Gastroesophageal sphincter (tissue), 4 donors: ENCODE results near the gene PEX26. TPM values are rescaled to one million over a fixed set of nuclear protein-coding genes. Genes with fewer than 3 reads are reported as not detected.
"Not testable (repeated sequence)": the region's sequence is repeated elsewhere in the genome, so short reads cannot be mapped to it uniquely, and the experiment has no call there.

ENCODE experiments used
- ATAC-seq: fragments of 150-250 bp; one replicate; pipeline ENCODE4 v1.9.1; 2016; ENCODE audit warnings: mild to moderate bottlenecking, moderate library complexity
- H3K27ac ChIP-seq, 4 donors: fragments of 200-600 bp; sonication (generic) in 3 of 4; 1 replicate in 3 of 4; 2 replicates in 1 of 4; pipeline ENCODE4 v1.5.1; 2016 to 2019
- H3K27me3 ChIP-seq: fragments of 200-600 bp; sonication (generic); one replicate; pipeline ENCODE4 v1.5.1; 2019
- H3K36me3 ChIP-seq, 2 donors: fragments of 200-600 bp; sonication (generic); one replicate each; pipeline ENCODE4 v1.5.1; 2019; ENCODE audit warnings: control low read depth in 1 of 2
- H3K4me1 ChIP-seq, 3 donors: fragments of 200-600 bp; sonication (generic); 1 replicate in 2 of 3; 2 replicates in 1 of 3; pipeline ENCODE4 v1.5.1; 2016 to 2019; ENCODE audit warnings: control low read depth in 2 of 3
- H3K4me3 ChIP-seq, 2 donors: fragments of 200-600 bp; sonication (generic); one replicate each; pipeline ENCODE4 v1.5.1; 2019; ENCODE audit warnings: mild to moderate bottlenecking in 1 of 2, moderate library complexity in 1 of 2
- H3K9me3 ChIP-seq, 3 donors: fragments of 200-600 bp; sonication (generic); one replicate each; pipeline ENCODE4 v1.5.1; 2017 to 2019; ENCODE audit warnings: control low read depth in 2 of 3
- EP300 ChIP-seq: sonication (generic); formaldehyde crosslinking; IDR thresholded peaks from one replicate; pipeline ENCODE4 v1.6.1; 2017; ENCODE audit warnings: antibody characterized with exemption, mild to moderate bottlenecking
- POLR2A ChIP-seq, 2 donors: fragments of 450-650 bp; IDR thresholded peaks; one replicate each; pipeline ENCODE4 v1.6.1; 2017; ENCODE audit warnings: antibody characterized with exemption in 2 of 2, mild to moderate bottlenecking in 2 of 2, moderate library complexity in 1 of 2
- POLR2AphosphoS5 ChIP-seq: sonication (generic); formaldehyde crosslinking; IDR thresholded peaks from one replicate; pipeline ENCODE4 v1.6.1; 2017; ENCODE audit warnings: antibody characterized with exemption
- WGBS, 2 donors: methylation state at CpG; one replicate each; pipeline ENCODE4 v1.1.5; 2018; ENCODE audit warnings: low coverage in 1 of 2; 5-methylcytosine and 5-hydroxymethylcytosine counted together
- total RNA-seq, 4 donors: library from RNA; depleted of rRNA; stranded (reverse); fragments of >200 nt; gene quantifications; one replicate each; pipeline ENCODE4 v1.1.0, GENCODE V29; 2016
- TF ChIP-seq, protein P1 (sequence below), 4 experiments: fragments of 200-600 bp in 2 of 4; fragments of 450-650 bp in 2 of 4; sonication (generic) in 1 of 4; IDR thresholded peaks; one replicate each; pipeline ENCODE4 v1.5.1; 2017 to 2019; ENCODE audit warnings: antibody characterized with exemption in 4 of 4, mild to moderate bottlenecking in 2 of 4, moderate library complexity in 2 of 4

PEX26 gene
- total RNA-seq, 4 donors from 2014 or later, result 19.5 to 34.9 (median 27.4) TPM

DNA sequence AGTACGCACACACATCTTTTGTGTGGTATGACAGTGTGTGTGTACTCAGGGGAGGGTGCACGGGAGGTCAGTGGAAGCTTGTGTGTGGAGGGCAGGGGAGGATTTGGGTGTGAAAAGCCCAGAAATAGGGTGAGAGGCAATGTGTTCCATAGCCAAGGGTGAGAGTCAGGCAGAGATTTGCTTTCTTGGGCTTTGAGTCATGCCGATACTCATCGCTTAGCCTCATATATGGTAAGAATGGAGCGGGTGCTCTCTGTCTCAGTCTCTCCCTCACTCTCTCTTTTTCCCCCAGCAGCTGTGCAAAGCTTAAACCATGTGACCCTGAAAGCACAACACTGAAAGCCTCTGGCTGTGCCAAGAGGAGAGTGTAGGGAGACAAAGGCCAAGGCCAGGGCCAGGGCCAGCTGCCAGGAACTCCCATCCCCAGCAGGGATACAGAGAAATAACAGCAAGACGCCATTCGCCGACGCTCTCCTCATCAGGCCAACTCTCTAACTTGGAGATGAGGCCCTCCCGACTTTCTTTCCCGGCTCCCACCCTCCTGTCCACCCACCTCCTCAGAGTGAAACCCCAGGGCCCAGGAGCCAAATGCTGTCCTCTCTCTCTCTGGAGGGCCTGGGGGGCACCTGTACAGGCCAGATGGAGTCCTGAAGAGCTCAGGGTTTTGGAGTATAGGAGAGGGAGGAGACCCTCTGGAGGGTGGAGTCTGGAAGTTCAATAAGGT, 33.1 kb upstream of the PEX26 start:
- no peaks in the 10 kb centered on the region for H3K27me3 ChIP-seq
- peaks cover 0 to 23% (median 8%) of the 10 kb centered on the region in 3 donors for H3K4me1 ChIP-seq
- H3K36me3 ChIP-seq, result no peaks in the 10 kb centered on the region
- peak overlapping the region in 3 of 4 donors; percentile 41 to 75 (median 59) for H3K27ac ChIP-seq
- no peaks in the 10 kb centered on the region for H3K9me3 ChIP-seq
- 53 to 56% methylated on average over 4 to 6 of the region's 11 CpGs for WGBS, 2 donors
- H3K4me3 ChIP-seq, result no peak overlapping the region
- TF ChIP-seq POLR2A (IDR thresholded peaks at IDR 0.05) (no peak), EP300 (no peak), POLR2AphosphoS5 (no peak)
- TF ChIP-seq, protein P1, sequence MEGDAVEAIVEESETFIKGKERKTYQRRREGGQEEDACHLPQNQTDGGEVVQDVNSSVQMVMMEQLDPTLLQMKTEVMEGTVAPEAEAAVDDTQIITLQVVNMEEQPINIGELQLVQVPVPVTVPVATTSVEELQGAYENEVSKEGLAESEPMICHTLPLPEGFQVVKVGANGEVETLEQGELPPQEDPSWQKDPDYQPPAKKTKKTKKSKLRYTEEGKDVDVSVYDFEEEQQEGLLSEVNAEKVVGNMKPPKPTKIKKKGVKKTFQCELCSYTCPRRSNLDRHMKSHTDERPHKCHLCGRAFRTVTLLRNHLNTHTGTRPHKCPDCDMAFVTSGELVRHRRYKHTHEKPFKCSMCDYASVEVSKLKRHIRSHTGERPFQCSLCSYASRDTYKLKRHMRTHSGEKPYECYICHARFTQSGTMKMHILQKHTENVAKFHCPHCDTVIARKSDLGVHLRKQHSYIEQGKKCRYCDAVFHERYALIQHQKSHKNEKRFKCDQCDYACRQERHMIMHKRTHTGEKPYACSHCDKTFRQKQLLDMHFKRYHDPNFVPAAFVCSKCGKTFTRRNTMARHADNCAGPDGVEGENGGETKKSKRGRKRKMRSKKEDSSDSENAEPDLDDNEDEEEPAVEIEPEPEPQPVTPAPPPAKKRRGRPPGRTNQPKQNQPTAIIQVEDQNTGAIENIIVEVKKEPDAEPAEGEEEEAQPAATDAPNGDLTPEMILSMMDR (IDR thresholded peaks at IDR 0.05), result no peak
- peak; percentile 43 for ATAC-seq

DNA sequence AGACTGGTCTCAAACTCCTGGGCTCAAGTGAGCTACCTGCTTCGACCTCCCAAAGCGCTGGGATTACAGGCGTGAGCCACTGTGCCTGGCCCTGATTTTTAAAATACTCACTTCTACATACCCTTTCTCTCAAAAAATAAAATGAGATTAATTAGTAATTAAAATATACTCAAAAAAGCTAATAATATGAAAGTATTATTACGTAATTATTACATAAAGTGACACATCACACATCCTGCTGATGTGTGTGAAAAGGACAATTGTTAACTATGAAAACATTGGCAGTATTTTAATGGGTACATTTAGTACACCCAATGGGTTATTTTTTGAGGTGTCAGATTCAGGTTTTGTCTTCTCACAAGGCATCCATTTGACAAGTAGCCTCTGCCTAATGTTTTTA, 32.0 kb upstream of the PEX26 start:
- Histone ChIP-seq H3K4me1 (peaks cover 0 to 34% (median 13%) of the 10 kb centered on the region in 3 donors), H3K27ac (peak overlapping the region in 1 of 4 donors; percentile 75), H3K36me3 (no peaks in the 10 kb centered on the region), H3K27me3 (no peaks in the 10 kb centered on the region), H3K9me3 (no peaks in the 10 kb centered on the region), H3K4me3 (no peak overlapping the region)
- TF ChIP-seq POLR2AphosphoS5 (no peak), EP300 (no peak), POLR2A (IDR thresholded peaks at IDR 0.05) (no peak)
- TF ChIP-seq, protein P1 (IDR thresholded peaks at IDR 0.05), result no peak
- 93 to 100% methylated on average over 3 to 4 of the region's 4 CpGs for WGBS, 2 donors
- ATAC-seq, result no peak

DNA sequence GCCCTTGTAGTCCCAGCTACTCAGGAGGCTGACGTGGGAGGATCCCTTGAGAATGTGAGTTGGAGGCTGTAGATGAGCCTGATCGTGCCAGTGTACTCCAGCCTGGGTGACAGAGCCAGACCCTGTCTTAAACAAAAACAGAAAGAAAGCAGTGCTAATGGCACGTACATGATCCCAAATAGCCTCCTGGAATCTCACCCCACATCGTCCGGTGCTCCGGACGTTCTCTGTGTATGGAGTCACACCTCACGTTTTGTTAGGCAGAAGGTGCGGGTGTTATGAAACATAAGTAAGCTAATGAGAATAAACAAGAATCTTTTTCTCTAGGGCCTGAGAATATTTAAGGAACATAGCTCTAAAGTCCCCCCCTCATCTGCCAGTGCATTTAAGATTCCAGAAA, 29.7 kb upstream of the PEX26 start:
- peak overlapping the region in 1 of 2 donors; percentile 6 for H3K4me3 ChIP-seq
- no peaks in the 10 kb centered on the region for H3K9me3 ChIP-seq
- WGBS, 2 donors, result 68 to 85% methylated on average over 6 to 9 of the region's 9 CpGs
- peaks cover 0 to 39% (median 13%) of the 10 kb centered on the region in 3 donors for H3K4me1 ChIP-seq
- H3K36me3 ChIP-seq, result no peaks in the 10 kb centered on the region
- H3K27ac ChIP-seq, result peak overlapping the region in 2 of 4 donors; percentile 42 to 87
- ATAC-seq, result no peak
- TF ChIP-seq POLR2A (IDR thresholded peaks at IDR 0.05), result no peak
- no peak for TF ChIP-seq EP300
- TF ChIP-seq, protein P1 (IDR thresholded peaks at IDR 0.05), result no peak
- TF ChIP-seq POLR2AphosphoS5, result no peak
- no peaks in the 10 kb centered on the region for H3K27me3 ChIP-seq

DNA sequence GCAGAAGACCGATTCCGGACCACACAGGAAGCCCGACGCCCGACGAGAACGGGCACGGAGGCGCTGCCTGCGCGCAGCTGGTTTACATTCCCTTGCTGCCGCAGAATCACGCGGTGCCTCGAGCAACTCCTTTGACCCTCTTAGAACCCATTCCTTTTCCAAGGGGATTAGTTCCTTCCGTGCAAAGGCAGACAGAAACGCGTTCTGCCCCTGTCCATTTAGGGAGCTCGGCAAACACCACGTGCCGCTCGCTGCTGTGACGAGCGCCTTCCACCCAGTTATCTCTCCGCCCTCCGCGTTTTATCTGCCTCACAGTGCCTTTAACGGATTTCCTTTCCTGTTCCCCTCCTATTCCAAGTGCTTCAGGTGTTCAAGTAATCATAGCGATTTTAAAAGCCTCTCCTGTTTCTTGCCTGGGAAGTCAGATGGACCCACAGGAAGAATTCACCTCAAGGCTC, 29.3 kb upstream of the PEX26 start:
- Histone ChIP-seq H3K4me3 (peak overlapping the region in 1 of 2 donors; percentile 6), H3K27ac (peak overlapping the region in 2 of 4 donors; percentile 42 to 87), H3K36me3 (no peaks in the 10 kb centered on the region), H3K4me1 (peaks cover 0 to 39% (median 13%) of the 10 kb centered on the region in 3 donors), H3K9me3 (no peaks in the 10 kb centered on the region), H3K27me3 (no peaks in the 10 kb centered on the region)
- TF ChIP-seq POLR2AphosphoS5 (peak; percentile 25), EP300 (no peak)
- no peak for ATAC-seq
- WGBS, 2 donors, result 61% methylated on average over 14 of the region's 29 CpGs; no CpG with 5 or more reads in 1 of the 2 donors

DNA sequence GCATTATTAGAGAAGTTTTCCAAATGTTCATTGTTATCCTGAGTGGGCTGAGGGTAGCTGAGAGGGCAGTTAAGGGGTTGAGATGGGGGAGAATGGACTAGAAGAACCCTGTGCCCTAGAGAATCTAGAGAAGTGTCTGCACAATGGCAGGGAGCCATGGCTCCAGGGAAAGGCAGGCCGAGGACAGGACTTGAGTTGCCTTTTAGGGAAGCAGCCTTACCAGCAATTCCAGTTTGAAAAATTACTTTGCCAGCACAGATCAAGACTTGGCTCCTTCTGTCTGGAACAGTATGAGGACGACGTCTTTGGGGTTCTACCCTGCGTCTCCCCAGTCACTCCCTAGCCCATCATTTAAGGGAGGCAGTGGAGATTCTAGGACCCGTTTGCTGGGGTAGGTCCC, 27.7 kb upstream of the PEX26 start:
- Histone ChIP-seq H3K9me3 (no peaks in the 10 kb centered on the region), H3K27me3 (no peaks in the 10 kb centered on the region), H3K27ac (peak overlapping the region; percentile 3 to 87 (median 73)), H3K4me1 (peaks cover 0 to 23% (median 5%) of the 10 kb centered on the region in 3 donors), H3K4me3 (no peak overlapping the region), H3K36me3 (no peaks in the 10 kb centered on the region)
- peak; percentile 29 for TF ChIP-seq POLR2AphosphoS5
- TF ChIP-seq EP300, result no peak
- ATAC-seq, result peak; percentile 36
- WGBS, 2 donors, result 26 to 41% methylated on average over 4 of the region's 5 CpGs

DNA sequence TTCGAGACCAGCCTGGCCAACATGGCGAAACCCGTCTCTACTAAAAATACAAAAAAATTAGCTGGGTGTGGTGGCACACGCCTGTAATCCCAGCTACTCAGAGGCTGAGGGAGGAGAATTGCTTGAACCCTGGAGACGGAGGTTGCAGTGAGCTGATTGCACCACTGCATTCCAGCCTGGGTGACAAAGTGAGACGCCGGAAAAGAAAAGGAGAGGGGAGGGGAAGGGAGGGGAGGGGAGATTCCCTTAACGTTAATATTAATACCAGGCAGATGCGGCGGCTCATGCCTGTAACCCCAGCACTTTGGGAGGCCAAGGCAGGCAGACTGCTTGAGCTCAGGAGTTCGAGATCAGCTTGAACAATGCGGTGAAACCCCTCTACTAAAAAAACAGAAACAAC, 26.7 kb upstream of the PEX26 start:
- H3K4me3 ChIP-seq, H3K27me3 ChIP-seq, ATAC-seq, H3K9me3 ChIP-seq, H3K36me3 ChIP-seq: not testable (repeated sequence)
- 74 to 77% methylated on average over 8 to 12 of the region's 12 CpGs for WGBS, 2 donors
- H3K4me1 ChIP-seq, result peaks cover 0 to 25% (median 9%) of the 10 kb centered on the region in 3 donors
- peak overlapping the region in 2 of 4 donors; percentile 79 to 87 for H3K27ac ChIP-seq

DNA sequence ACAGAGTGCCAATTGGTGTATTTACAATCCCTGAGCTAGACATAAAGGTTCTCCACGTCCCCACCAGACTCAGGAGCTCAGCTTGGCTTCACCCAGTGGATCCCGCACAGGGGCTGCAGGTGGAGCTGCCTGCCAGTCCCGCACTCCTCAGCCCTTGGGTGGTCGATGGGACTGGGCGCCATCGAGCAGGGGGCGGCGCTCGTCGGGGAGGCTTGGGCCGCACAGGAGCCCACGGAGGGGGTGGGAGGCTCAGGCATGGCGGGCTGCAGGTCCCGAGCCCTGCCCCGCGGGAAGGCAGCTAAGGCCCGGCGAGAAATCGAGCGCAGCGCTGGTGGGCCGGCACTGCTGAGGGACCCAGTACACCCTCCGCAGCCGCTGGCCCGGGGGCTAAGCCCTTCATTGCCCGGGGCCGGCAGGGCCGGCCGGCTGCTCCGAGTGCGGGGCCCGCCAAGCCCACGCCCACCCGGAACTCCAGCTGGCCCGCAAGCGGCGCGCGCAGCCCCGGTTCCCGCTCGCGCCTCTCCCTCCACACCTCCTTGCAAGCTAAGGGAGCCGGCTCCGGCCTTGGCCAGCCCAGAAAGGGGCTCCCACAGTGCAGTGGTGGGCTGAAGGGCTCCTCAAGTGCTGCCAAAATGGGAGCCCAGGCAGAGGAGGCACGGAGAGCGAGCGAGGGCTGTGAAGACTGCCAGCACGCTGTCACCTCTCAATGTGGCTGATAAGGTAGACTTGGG, 24.4 kb upstream of the PEX26 start:
- Histone ChIP-seq H3K27ac (peak overlapping the region in 1 of 4 donors; percentile 90), H3K4me1 (peaks cover 0 to 48% (median 29%) of the 10 kb centered on the region in 3 donors)
- H3K9me3 ChIP-seq, H3K27me3 ChIP-seq, H3K36me3 ChIP-seq, ATAC-seq, H3K4me3 ChIP-seq: not testable (repeated sequence)
- WGBS, 2 donors, result no CpG with 5 or more reads among the region's 49 CpGs
